ENCODE measurements around the gene ANKRD50.

GRCh38 chr4:124710015-124710741 is 2.4 kb downstream of the ANKRD50 start:
- TF ChIP-seq EP300 (IDR thresholded peaks at IDR 0.05): no peak
- TF ChIP-seq CTCF (IDR thresholded peaks at IDR 0.05): no peak
- TF ChIP-seq POLR2A (IDR thresholded peaks at IDR 0.05): no peak
